Endothelial cell of umbilical vein (primary cell): ENCODE data around the gene GDPD3. TPM values are rescaled to one million over a fixed set of nuclear protein-coding genes. Genes with fewer than 3 reads are reported as not detected.

Experiments used
- BruUV-seq: library from RNA; stranded (reverse); fragments of 400-500 nt; replicated peaks from 2 replicates; lab custom pipeline; 2021; lab: Mats Ljungman, UMichigan
- CTCF ChIA-PET: fragments of 300-600, 350-600 bp; sonication (Branson Sonifier 250); formaldehyde crosslinking; loops from one replicate; lab custom pipeline; 2021; ENCODE audit warnings: antibody characterized with exemption, inconsistent platforms; lab: Charles Lee
- POLR2A ChIA-PET: fragments of 300-600, 350-600 bp; sonication (Branson Sonifier 250); formaldehyde crosslinking; loops from one replicate; lab custom pipeline; 2021; ENCODE audit warnings: antibody characterized with exemption, inconsistent platforms; lab: Charles Lee
- DNase-seq: peaks from one replicate; pipeline ENCODE4 v3.0.0-alpha.2; 2011; ENCODE audit warnings: low read depth, low spot score
- FAIRE-seq: peaks from 2 replicates; lab custom pipeline; 2011; peaks lifted over from hg19 to GRCh38; lab: Jason Lieb, UNC
- H2AFZ ChIP-seq: 2 replicates; pipeline ENCODE4 v1.6.0; 2012; ENCODE audit warnings: low read depth, low read length, control low read depth, inconsistent platforms
- H3K27ac ChIP-seq: 2 replicates; pipeline ENCODE4 v1.5.1; 2011; ENCODE audit warnings: low read depth, mild to moderate bottlenecking, control low read depth, low read length, moderate library complexity; ENCODE audit not compliant: insufficient read depth
- H3K27me3 ChIP-seq, 2 experiments: 2 replicates each; pipeline versions ENCODE4 v1.6.0 to v1.6.1; 2011; ENCODE audit warnings: low read length in 2 of 2, mixed read lengths in 1 of 2; ENCODE audit not compliant: control insufficient read depth in 2 of 2, insufficient read depth in 2 of 2
- H3K36me3 ChIP-seq, 2 experiments: 2 replicates in 1 of 2; 3 replicates in 1 of 2; pipeline ENCODE4 v1.5.1; 2011; ENCODE audit warnings: low read length in 2 of 2, mild to moderate bottlenecking in 1 of 2, moderate library complexity in 1 of 2; ENCODE audit not compliant: control insufficient read depth in 2 of 2, insufficient read depth in 2 of 2; ENCODE audit errors: extremely low read depth in 1 of 2
- H3K4me1 ChIP-seq: 3 replicates; pipeline ENCODE4 v1.5.1; 2011; ENCODE audit warnings: mild to moderate bottlenecking, low read length; ENCODE audit not compliant: control insufficient read depth, insufficient read depth; ENCODE audit errors: extremely low read depth
- H3K4me2 ChIP-seq: 2 replicates; pipeline ENCODE4 v1.6.1; 2011; ENCODE audit warnings: low read length, control low read depth, mixed read lengths; ENCODE audit not compliant: insufficient read depth
- H3K4me3 ChIP-seq, 3 experiments: fragments of 200-600 bp in 1 of 3; sonication (generic), shearing (Covaris generic) in 1 of 3; replicated peaks in 1 of 3; 2 replicates each; pipeline ENCODE4 v1.5.1; 2011 to 2016; ENCODE audit warnings: control low read depth in 3 of 3, low read length in 3 of 3, mild to moderate bottlenecking in 2 of 3, inconsistent platforms in 1 of 3, low read depth in 1 of 3, moderate library complexity in 1 of 3; ENCODE audit not compliant: insufficient read depth in 1 of 3
- H3K79me2 ChIP-seq: 2 replicates; pipeline ENCODE4 v1.6.0; 2012; ENCODE audit warnings: low read length, inconsistent platforms; ENCODE audit not compliant: control insufficient read depth, insufficient read depth
- H3K9ac ChIP-seq: replicated peaks from 2 replicates; pipeline ENCODE3; 2011; ENCODE audit warnings: low read length, control low read depth; ENCODE audit not compliant: insufficient read depth; ENCODE audit errors: extremely low read depth
- H3K9me1 ChIP-seq: replicated peaks from 3 replicates; pipeline ENCODE4 v1.6.0; 2011; ENCODE audit warnings: mild to moderate bottlenecking, low read length; ENCODE audit not compliant: control insufficient read depth, insufficient read depth; ENCODE audit errors: extremely low read depth
- H3K9me3 ChIP-seq: replicated peaks from 2 replicates; pipeline ENCODE4 v1.5.1; 2012; ENCODE audit warnings: low read length, inconsistent platforms; ENCODE audit not compliant: control insufficient read depth, insufficient read depth
- H4K20me1 ChIP-seq: replicated peaks from 2 replicates; pipeline ENCODE3; 2011; ENCODE audit warnings: mild to moderate bottlenecking, low read length; ENCODE audit not compliant: control insufficient read depth, insufficient read depth; ENCODE audit errors: extremely low read depth
- CTCF ChIP-seq, 2 donors: IDR thresholded peaks; 1 replicate in 1 of 2; 2 replicates in 1 of 2; pipeline ENCODE4 v1.5.1; 2011; ENCODE audit warnings: low read length in 2 of 2, mild to moderate bottlenecking in 2 of 2, moderate library complexity in 2 of 2, control low read depth in 1 of 2, inconsistent platforms in 1 of 2, low read depth in 1 of 2; ENCODE audit not compliant: insufficient read depth in 1 of 2; ENCODE audit errors: extremely low read depth in 1 of 2
- EZH2 ChIP-seq: IDR thresholded peaks from 2 replicates; pipeline ENCODE4 v1.6.1; 2012; ENCODE audit warnings: borderline replicate concordance, low read depth, mild to moderate bottlenecking, moderate library complexity, low read length, inconsistent platforms; ENCODE audit not compliant: severe bottlenecking
- FOS ChIP-seq: IDR thresholded peaks from 2 replicates; pipeline ENCODE4 v1.6.1; 2011; ENCODE audit warnings: mild to moderate bottlenecking, low read length, moderate library complexity, borderline replicate concordance; ENCODE audit not compliant: insufficient read depth
- GATA2 ChIP-seq: IDR thresholded peaks from 2 replicates; pipeline ENCODE4 v1.7.0; 2011; ENCODE audit warnings: low read depth, mild to moderate bottlenecking, moderate library complexity, mixed read lengths, low read length; ENCODE audit not compliant: insufficient read length, insufficient read depth
- JUN ChIP-seq: IDR thresholded peaks from 2 replicates; pipeline ENCODE4 v1.6.1; 2011; ENCODE audit warnings: borderline replicate concordance, low read depth; ENCODE audit not compliant: insufficient read length, insufficient read depth
- MAX ChIP-seq: IDR thresholded peaks from 2 replicates; pipeline ENCODE4 v1.6.1; 2011; ENCODE audit not compliant: insufficient read depth, insufficient read length
- MYC ChIP-seq: IDR thresholded peaks from one replicate; pipeline ENCODE4 v1.6.1; 2011; ENCODE audit warnings: mild to moderate bottlenecking, low read depth, low read length
- POLR2A ChIP-seq: IDR thresholded peaks from 2 replicates; pipeline ENCODE4 v1.6.1; 2012; ENCODE audit warnings: low read depth, mild to moderate bottlenecking, control low read depth, low read length
- POLR2AphosphoS5 ChIP-seq: IDR thresholded peaks from 2 replicates; pipeline ENCODE4 v1.6.1; 2012; ENCODE audit warnings: low read depth, mild to moderate bottlenecking, control low read depth, low read length, moderate library complexity; ENCODE audit not compliant: insufficient read depth
- dilution Hi-C: fragments of 300-500 bp; cut with MboI; formaldehyde crosslinking; loops from one replicate; pipeline ENCODE4 v1.15.0; 2019; ENCODE audit warnings: low sequenced_read_pairs; ENCODE audit not compliant: extremely low pct_ligation_motif_present
- intact Hi-C: fragments of 100-400 bp; cut with micrococcal nuclease; formaldehyde crosslinking; loops from one replicate; pipeline ENCODE4 v1.10.0; 2022
- polyA plus RNA-seq, 4 experiments: library from polyadenylated mRNA; depleted of rRNA in 3 of 4; stranded (reverse) in 3 of 4; unstranded in 1 of 4; fragments of >200 nt; gene quantifications; 2 replicates each; pipeline versions ENCODE4 v1.2.1 to v1.2.3, GENCODE V29; 2011 to 2012; ENCODE audit warnings: missing spikeins in 1 of 4
- total RNA-seq: library from RNA; stranded (reverse); gene quantifications from 2 replicates; pipeline ENCODE4 v1.2.3, GENCODE V29; 2021

GDPD3 gene
- total and polyA plus RNA-seq, 2 donors (not counting 3 experiments of a cell fraction or from before 2014, with no cell fraction given) = 8.0 to 18.6 TPM

- ChIA-PET POLR2A (interaction anchor here (0.9 to 2.9 kb wide), 3 partner anchors 11 to 16 kb away, joined by 3 to 14 read pairs (median 4); partner anchors contain the start of gene ALDOA), CTCF (interaction anchor here (0.6 to 3.2 kb wide), 8 partner anchors 11 to 433 kb away, joined by 3 to 33 read pairs (median 4); partner anchors contain the start of genes ALDOA and TBX6)
- dilution Hi-C loops (no loop called here), intact Hi-C loops (loop anchor here (2.0 kb wide), 1 partner anchor 14 kb away; the partner anchor contains the start of gene TBX6)
- no peaks in the 10 kb centered on the region for H3K9me3 ChIP-seq
- peaks cover 13 to 30% of the 10 kb centered on the region in 2 experiments for H3K36me3 ChIP-seq
- no peaks in the 10 kb centered on the region for H4K20me1 ChIP-seq
- DNase-seq = peak; percentile 31
- peak; percentile 63 for FAIRE-seq
- BruUV-seq = no TSS peak
- peak overlapping the region; percentile 88 for H3K9ac ChIP-seq
- H3K9me1 ChIP-seq = no peaks in the 10 kb centered on the region
- H3K4me2 ChIP-seq = peak overlapping the region; percentile 90
- TF ChIP-seq POLR2AphosphoS5 (no peak), JUN (no peak), MYC (no peak), MAX (no peak), EZH2 (no peak), POLR2A (no peak), GATA2 (no peak), FOS (no peak), CTCF (IDR thresholded peaks at IDR 0.05; ENCODE audit: extremely low read depth in 1 of 2, insufficient read depth in 1 of 2, low read depth in 1 of 2, low read length in 2 of 2) (no peak)
- no peaks in the 10 kb centered on the region for H3K27me3 ChIP-seq
- H3K4me3 ChIP-seq = peak overlapping the region; percentile 58 to 78 (median 76)
- H3K4me1 ChIP-seq = peaks cover 24% of the 10 kb centered on the region
- H3K79me2 ChIP-seq = peaks cover 48% of the 10 kb centered on the region
- H2AFZ ChIP-seq = no peak overlapping the region
- H3K27ac ChIP-seq = peak overlapping the region; percentile 81
These were observed 37.0 kb downstream of the GDPD3 start for GRCh38 chr16:30076276-30076791.
